HL-60 (cell line): Measurements from ENCODE around the gene HTR3B.

Experiments used
- GABPA ChIP-seq: IDR thresholded peaks from 2 replicates; pipeline ENCODE4 v1.6.1; 2012; ENCODE audit warnings: low read depth
- POLR2AphosphoS5 ChIP-seq: IDR thresholded peaks from 2 replicates; pipeline ENCODE4 v1.6.1; 2012; ENCODE audit warnings: low read depth
- SPI1 ChIP-seq: IDR thresholded peaks from 2 replicates; pipeline ENCODE4 v1.6.1; 2012; ENCODE audit warnings: low read depth, mild to moderate bottlenecking, borderline replicate concordance
- TF ChIP-seq, protein P1 (sequence below): IDR thresholded peaks from one replicate; pipeline ENCODE4 v1.5.1; 2011; ENCODE audit warnings: low read length, control low read depth, inconsistent platforms; ENCODE audit not compliant: insufficient read depth

DNA sequence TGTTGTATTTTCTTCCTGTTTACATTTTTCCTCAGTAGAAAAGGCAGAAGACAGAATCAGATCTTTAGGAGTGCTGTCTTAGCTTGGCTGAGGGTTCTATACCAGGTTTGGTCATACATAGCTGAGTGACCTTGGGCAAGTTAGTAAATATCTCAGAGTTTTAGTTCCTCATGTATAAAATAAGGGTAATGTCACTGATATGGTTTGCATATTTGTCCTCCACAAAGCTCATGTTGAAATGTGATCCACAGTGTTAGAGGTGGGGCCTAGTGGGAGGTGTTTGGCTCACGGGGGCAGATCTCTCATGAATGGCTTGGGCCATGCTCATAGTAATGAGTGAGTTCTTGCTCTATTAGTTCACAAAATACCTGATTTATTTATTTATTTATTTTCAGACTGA is 62.8 kb downstream of the HTR3B start:
- TF ChIP-seq, protein P1, sequence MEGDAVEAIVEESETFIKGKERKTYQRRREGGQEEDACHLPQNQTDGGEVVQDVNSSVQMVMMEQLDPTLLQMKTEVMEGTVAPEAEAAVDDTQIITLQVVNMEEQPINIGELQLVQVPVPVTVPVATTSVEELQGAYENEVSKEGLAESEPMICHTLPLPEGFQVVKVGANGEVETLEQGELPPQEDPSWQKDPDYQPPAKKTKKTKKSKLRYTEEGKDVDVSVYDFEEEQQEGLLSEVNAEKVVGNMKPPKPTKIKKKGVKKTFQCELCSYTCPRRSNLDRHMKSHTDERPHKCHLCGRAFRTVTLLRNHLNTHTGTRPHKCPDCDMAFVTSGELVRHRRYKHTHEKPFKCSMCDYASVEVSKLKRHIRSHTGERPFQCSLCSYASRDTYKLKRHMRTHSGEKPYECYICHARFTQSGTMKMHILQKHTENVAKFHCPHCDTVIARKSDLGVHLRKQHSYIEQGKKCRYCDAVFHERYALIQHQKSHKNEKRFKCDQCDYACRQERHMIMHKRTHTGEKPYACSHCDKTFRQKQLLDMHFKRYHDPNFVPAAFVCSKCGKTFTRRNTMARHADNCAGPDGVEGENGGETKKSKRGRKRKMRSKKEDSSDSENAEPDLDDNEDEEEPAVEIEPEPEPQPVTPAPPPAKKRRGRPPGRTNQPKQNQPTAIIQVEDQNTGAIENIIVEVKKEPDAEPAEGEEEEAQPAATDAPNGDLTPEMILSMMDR = no peak
- TF ChIP-seq SPI1 = no peak
- TF ChIP-seq POLR2AphosphoS5 = no peak
- no peak for TF ChIP-seq GABPA
